Fibroblast of lung (primary cell): Measurements from ENCODE around the gene USF3.

Experiments used
- CTCF ChIP-seq, 2 donors: IDR thresholded peaks in 1 of 2; conservative IDR thresholded peaks in 1 of 2; 1 replicate in 1 of 2; 2 replicates in 1 of 2; pipeline ENCODE4 v1.5.1; 2011 to 2012; ENCODE audit warnings: low read length in 2 of 2, control low read depth in 1 of 2, inconsistent platforms in 1 of 2, low read depth in 1 of 2, mild to moderate bottlenecking in 1 of 2
- EZH2 ChIP-seq: IDR thresholded peaks from 2 replicates; pipeline ENCODE4 v1.5.1; 2012; ENCODE audit warnings: low read length, control low read depth, mild to moderate bottlenecking; ENCODE audit errors: missing control alignments

DNA sequence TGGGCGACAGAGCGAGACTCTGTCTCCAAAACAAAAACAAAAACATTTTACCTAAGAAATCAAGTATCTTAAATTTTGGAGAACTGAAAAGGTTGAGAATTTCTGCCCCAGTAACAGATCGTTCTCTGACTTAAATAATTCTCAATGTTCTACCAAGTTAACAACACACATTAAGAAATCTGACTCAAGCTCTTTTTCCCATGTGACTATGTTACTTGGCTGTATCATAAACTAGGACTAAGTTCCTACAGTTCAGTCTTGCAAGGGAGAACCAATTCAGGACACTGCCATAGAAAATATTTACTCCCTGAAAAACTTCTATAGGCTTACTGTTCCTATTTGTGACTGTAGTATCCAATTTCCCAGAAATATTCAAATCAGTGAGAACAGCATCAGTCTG, 20.9 kb upstream of the USF3 start:
- TF ChIP-seq EZH2 (no peak), CTCF (conservative IDR thresholded peaks at IDR 0.05 in 1 of 2, IDR thresholded peaks at IDR 0.05 in 1 of 2; ENCODE audit: low read depth in 1 of 2, low read length in 2 of 2) (no peak)
